ENCODE results near the gene PRSS57. TPM values are rescaled to one million over a fixed set of nuclear protein-coding genes. Genes with fewer than 3 reads are reported as not detected.

PRSS57 gene
- polyA plus RNA-seq, 1 of the 3 experiments (the other 2 are of a cell fraction) = not detected

- POLR2A ChIA-PET = interaction anchor here (1.0 kb wide), 1 partner anchor 10 kb away, joined by 3 read pairs; the partner anchor contains the start of gene PALM
- Histone ChIP-seq H3K9me2 (no peaks in the 10 kb centered on the region), H3K9ac (no peak overlapping the region), H3K79me2 (ENCODE audit: insufficient read depth) (peaks cover 3% of the 10 kb centered on the region; the same call in 1 of the 2 replicates), H4K20me1 (ENCODE audit: insufficient read depth) (no peaks in the 10 kb centered on the region), H3F3A (replicated peaks; ENCODE audit: insufficient read depth) (no peaks in the 10 kb centered on the region), H3K36me3 (replicated peaks in 1 of 2; ENCODE audit: control insufficient read depth in 1 of 2, insufficient read depth in 2 of 2, low read length in 1 of 2) (no peaks in the 10 kb centered on the region), H3K4me2 (no peak overlapping the region), H3K9me3 (no peaks in the 10 kb centered on the region), H2AFZ (ENCODE audit: low read depth) (no peak overlapping the region), H3K27ac (ENCODE audit: low read depth in 2 of 2, low read length in 1 of 2) (no peak overlapping the region), H3K4me3 (ENCODE audit: low read depth in 2 of 2, low read length in 1 of 2) (no peak overlapping the region), H3K4me1 (ENCODE audit: control insufficient read depth in 1 of 2, insufficient read depth in 2 of 2, low read depth in 1 of 2, low read length in 1 of 2) (no peaks in the 10 kb centered on the region; a peak in 1 of 4 replicates), H3K27me3 (ENCODE audit: insufficient read depth) (no peaks in the 10 kb centered on the region)
- TF ChIP-seq RFX5 (IDR thresholded peaks at IDR 0.05; ENCODE audit: low read length) (no peak), MXI1 (IDR thresholded peaks at IDR 0.05; ENCODE audit: low read depth, low read length) (no peak), ELF1 (IDR thresholded peaks at IDR 0.05) (no peak), EZH2phosphoT487 (IDR thresholded peaks at IDR 0.05; ENCODE audit: borderline replicate concordance, low read depth) (no peak), POLR2AphosphoS5 (IDR thresholded peaks at IDR 0.05; ENCODE audit: low read depth, low read length) (no peak), IRF3 (IDR thresholded peaks at IDR 0.05; ENCODE audit: low read depth, low read length) (no peak), TCF12 (IDR thresholded peaks at IDR 0.05) (no peak), PBX3 (IDR thresholded peaks at IDR 0.05) (no peak), MEF2A (IDR thresholded peaks at IDR 0.05; ENCODE audit: borderline replicate concordance, low read depth) (no peak), JUND (IDR thresholded peaks at IDR 0.05) (no peak), RAD21 (IDR thresholded peaks at IDR 0.05; ENCODE audit: low read length) (no peak), NRF1 (IDR thresholded peaks at IDR 0.05; ENCODE audit: low read depth, low read length) (no peak), SMC3 (IDR thresholded peaks at IDR 0.05; ENCODE audit: low read depth, low read length) (no peak), RCOR1 (IDR thresholded peaks at IDR 0.05; ENCODE audit: low read length) (no peak), TAF1 (IDR thresholded peaks at IDR 0.05; ENCODE audit: borderline replicate concordance, low read depth, low read length) (no peak), FOXM1 (IDR thresholded peaks at IDR 0.05; ENCODE audit: low read depth) (no peak)
- TF ChIP-seq, protein P1, sequence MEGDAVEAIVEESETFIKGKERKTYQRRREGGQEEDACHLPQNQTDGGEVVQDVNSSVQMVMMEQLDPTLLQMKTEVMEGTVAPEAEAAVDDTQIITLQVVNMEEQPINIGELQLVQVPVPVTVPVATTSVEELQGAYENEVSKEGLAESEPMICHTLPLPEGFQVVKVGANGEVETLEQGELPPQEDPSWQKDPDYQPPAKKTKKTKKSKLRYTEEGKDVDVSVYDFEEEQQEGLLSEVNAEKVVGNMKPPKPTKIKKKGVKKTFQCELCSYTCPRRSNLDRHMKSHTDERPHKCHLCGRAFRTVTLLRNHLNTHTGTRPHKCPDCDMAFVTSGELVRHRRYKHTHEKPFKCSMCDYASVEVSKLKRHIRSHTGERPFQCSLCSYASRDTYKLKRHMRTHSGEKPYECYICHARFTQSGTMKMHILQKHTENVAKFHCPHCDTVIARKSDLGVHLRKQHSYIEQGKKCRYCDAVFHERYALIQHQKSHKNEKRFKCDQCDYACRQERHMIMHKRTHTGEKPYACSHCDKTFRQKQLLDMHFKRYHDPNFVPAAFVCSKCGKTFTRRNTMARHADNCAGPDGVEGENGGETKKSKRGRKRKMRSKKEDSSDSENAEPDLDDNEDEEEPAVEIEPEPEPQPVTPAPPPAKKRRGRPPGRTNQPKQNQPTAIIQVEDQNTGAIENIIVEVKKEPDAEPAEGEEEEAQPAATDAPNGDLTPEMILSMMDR (IDR thresholded peaks at IDR 0.05) = no peak
- TF ChIP-seq, protein P2, sequence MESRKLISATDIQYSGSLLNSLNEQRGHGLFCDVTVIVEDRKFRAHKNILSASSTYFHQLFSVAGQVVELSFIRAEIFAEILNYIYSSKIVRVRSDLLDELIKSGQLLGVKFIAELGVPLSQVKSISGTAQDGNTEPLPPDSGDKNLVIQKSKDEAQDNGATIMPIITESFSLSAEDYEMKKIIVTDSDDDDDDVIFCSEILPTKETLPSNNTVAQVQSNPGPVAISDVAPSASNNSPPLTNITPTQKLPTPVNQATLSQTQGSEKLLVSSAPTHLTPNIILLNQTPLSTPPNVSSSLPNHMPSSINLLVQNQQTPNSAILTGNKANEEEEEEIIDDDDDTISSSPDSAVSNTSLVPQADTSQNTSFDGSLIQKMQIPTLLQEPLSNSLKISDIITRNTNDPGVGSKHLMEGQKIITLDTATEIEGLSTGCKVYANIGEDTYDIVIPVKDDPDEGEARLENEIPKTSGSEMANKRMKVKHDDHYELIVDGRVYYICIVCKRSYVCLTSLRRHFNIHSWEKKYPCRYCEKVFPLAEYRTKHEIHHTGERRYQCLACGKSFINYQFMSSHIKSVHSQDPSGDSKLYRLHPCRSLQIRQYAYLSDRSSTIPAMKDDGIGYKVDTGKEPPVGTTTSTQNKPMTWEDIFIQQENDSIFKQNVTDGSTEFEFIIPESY (IDR thresholded peaks at IDR 0.05; ENCODE audit: borderline replicate concordance, low read depth) = no peak
- DNase-seq = peak; percentile 55
- CTCF ChIA-PET = interaction anchor here (0.9 to 1.0 kb wide), 2 partner anchors 12 to 42 kb away, joined by 3 read pairs; no protein-coding TSS in a partner anchor
- WGBS (ENCODE audit: low lambda C conversion rate) = 88% methylated on average over 18 of the region's 23 CpGs
These were observed 23.1 kb upstream of the PRSS57 start for GRCh38 chr19:718251-718951.
